ENCODE measurements around the gene NOSIP.

NOSIP gene

GRCh38 chr19:49559443-49559842, 20.9 kb downstream of the NOSIP start:
- FAIRE-seq (no peak), DNase-seq (ENCODE audit: insufficient read length, low spot score) (no peak)
- TF ChIP-seq, protein P1, sequence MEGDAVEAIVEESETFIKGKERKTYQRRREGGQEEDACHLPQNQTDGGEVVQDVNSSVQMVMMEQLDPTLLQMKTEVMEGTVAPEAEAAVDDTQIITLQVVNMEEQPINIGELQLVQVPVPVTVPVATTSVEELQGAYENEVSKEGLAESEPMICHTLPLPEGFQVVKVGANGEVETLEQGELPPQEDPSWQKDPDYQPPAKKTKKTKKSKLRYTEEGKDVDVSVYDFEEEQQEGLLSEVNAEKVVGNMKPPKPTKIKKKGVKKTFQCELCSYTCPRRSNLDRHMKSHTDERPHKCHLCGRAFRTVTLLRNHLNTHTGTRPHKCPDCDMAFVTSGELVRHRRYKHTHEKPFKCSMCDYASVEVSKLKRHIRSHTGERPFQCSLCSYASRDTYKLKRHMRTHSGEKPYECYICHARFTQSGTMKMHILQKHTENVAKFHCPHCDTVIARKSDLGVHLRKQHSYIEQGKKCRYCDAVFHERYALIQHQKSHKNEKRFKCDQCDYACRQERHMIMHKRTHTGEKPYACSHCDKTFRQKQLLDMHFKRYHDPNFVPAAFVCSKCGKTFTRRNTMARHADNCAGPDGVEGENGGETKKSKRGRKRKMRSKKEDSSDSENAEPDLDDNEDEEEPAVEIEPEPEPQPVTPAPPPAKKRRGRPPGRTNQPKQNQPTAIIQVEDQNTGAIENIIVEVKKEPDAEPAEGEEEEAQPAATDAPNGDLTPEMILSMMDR (IDR thresholded peaks at IDR 0.05; ENCODE audit: insufficient read depth, missing control alignments): no peak

GRCh38 chr19:49558591-49558990, 21.8 kb downstream of the NOSIP start:
- TF ChIP-seq, protein P1 (IDR thresholded peaks at IDR 0.05; ENCODE audit: insufficient read depth, missing control alignments): no peak
- FAIRE-seq: no peak
- no peak for DNase-seq (ENCODE audit: insufficient read length, low spot score)

- no peak for DNase-seq (ENCODE audit: insufficient read length, low spot score)
- TF ChIP-seq, protein P1 (IDR thresholded peaks at IDR 0.05; ENCODE audit: insufficient read depth, missing control alignments): no peak
- no peak for FAIRE-seq
These were observed 22.6 kb downstream of the NOSIP start for GRCh38 chr19:49557641-49558325.

DNA sequence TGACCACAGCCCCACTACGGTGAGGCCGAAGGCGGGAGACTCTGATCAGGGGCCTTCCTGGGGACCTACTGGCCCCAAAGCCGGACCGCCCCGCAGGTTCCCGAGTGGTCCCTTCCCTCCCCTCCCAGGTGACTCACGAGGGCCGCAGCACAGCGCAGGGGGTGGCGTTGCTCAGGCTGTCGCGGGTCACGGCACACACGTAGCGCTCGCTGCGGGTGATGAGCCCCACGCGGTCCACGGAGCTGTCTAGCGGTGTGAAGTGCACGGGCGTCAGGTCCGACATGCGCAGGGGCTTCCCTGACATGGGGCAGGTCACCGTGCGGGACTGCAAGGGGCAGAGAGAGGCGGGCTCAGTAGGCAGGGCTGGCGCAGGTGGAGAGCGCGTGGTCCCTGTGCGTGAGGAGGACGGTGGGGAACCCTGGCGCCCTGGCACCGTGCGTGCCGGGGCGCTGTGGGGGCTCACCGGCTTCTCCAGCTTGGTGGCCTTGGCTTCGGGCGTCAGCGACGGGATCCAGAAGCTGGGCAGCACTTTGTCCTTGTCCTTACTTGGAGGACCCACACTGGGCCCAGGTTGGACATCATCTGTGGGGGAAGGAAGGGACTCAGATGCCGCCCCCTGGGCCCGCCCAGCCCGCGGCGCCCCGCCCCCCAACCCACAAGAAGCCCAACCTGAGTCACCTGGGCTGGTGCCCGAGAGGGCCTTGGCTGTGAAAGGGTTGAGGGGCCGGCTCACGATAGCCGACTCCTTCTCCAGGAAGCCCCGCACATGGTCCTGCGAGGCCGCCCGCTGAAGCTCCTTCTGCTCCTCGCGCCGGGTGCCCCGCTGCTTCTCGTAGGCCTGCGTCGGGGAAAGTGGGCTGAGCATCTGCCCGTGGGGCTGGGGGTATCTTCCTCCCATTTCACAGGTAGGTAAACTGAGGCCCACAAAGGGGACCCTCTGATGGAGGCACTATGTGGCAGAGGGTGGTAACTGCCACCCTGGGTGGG, 23.7 kb downstream of the NOSIP start:
- TF ChIP-seq, protein P1 (IDR thresholded peaks at IDR 0.05; ENCODE audit: insufficient read depth, missing control alignments): no peak
- no peak for FAIRE-seq
- DNase-seq (ENCODE audit: insufficient read length, low spot score): no peak

DNA sequence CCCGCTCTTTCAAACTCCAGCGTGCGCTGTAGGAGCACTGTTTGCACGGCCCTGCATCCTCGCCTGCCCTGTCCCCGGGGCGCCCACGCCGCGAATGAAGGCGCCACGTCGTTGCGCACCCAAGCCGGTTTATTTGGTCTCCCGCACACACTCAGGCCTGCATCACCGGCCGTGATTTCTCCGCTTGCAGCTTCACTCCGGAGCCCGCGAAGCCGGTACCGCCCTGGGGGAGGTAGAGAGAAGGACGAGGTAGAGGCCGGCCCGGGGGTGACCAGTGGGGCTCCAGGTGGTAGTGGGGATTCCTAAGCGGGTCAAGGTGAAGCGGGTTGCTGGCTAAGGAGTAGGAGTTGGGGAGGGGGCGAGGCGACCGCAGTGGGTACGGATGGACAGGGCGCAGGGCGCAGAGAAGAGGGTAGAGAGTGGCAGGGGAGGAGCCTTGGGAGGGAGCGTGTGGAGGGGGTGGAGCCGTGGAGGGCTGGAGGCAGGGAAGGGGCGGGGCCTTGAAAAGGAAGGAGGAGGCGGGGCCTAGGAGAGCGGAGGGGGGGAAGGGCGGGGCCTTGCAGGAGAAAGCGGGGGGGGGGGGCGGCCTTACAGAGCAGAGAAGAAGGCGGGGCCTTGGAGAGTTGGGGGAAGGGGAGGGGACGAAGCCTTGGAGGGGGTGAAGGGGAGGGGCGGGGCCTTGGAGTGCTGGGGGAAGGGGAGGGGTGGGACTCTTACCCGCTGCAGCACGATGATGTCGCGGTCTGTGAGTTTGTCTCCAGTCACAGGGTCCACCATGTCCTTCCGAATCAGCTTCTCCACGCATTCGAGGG, 24.6 kb downstream of the NOSIP start:
- FAIRE-seq: no peak
- TF ChIP-seq, protein P1 (IDR thresholded peaks at IDR 0.05; ENCODE audit: insufficient read depth, missing control alignments): no peak
- peak; percentile 68 for DNase-seq (ENCODE audit: insufficient read length, low spot score)

GRCh38 chr19:49554701-49555181, 25.6 kb downstream of the NOSIP start:
- TF ChIP-seq, protein P1 (IDR thresholded peaks at IDR 0.05; ENCODE audit: insufficient read depth, missing control alignments): no peak
- DNase-seq (ENCODE audit: insufficient read length, low spot score) (no peak), FAIRE-seq (no peak)

All from D721Med (cell line).